Hematopoietic multipotent progenitor cell treated with erythropoietin and hydrocortisone succinate and interleukin-3 and kit ligand, for 8 days (in vitro differentiated cells): ENCODE measurements around the gene AK5.

Source experiments
- DNase-seq: peaks from one replicate; pipeline ENCODE4 v3.0.0-alpha.2; 2015

Gene AK5

GRCh38 chr1:77552626-77553025 is 270.8 kb downstream of the AK5 start:
- DNase-seq = no peak

GRCh38 chr1:77553568-77554291 is 271.9 kb downstream of the AK5 start:
- DNase-seq = no peak

- DNase-seq = no peak
These were observed 274.2 kb downstream of the AK5 start for GRCh38 chr1:77556045-77556444.

- no peak for DNase-seq
These were observed 275.2 kb downstream of the AK5 start for GRCh38 chr1:77557053-77557452.

- no peak for DNase-seq
These were observed 276.9 kb downstream of the AK5 start for GRCh38 chr1:77558591-77559164.

- DNase-seq = no peak
These were observed 278.9 kb downstream of the AK5 start for GRCh38 chr1:77560741-77561140.

GRCh38 chr1:77562596-77563150 is 280.9 kb downstream of the AK5 start:
- DNase-seq = no peak

- DNase-seq = no peak
These were observed 283.5 kb downstream of the AK5 start for GRCh38 chr1:77565321-77565720.

- no peak for DNase-seq
These were observed 289.8 kb downstream of the AK5 start for GRCh38 chr1:77571642-77572041.

- no peak for DNase-seq
These were observed 297.7 kb downstream of the AK5 start for GRCh38 chr1:77579547-77579946.

- no peak for DNase-seq
These were observed 301.1 kb downstream of the AK5 start for GRCh38 chr1:77582905-77583304.

GRCh38 chr1:77583483-77583882 is 301.7 kb downstream of the AK5 start:
- DNase-seq = no peak

- no peak for DNase-seq
These were observed 303.1 kb downstream of the AK5 start for GRCh38 chr1:77584884-77585283.

GRCh38 chr1:77585610-77586314 is 303.9 kb downstream of the AK5 start:
- DNase-seq = no peak

- DNase-seq = no peak
These were observed 307.4 kb downstream of the AK5 start for GRCh38 chr1:77589231-77589630.

- peak; percentile 14 for DNase-seq
These were observed 308.8 kb downstream of the AK5 start for GRCh38 chr1:77590651-77591050.

GRCh38 chr1:77592906-77593305 is 311.1 kb downstream of the AK5 start:
- no peak for DNase-seq

- no peak for DNase-seq
These were observed 312.7 kb downstream of the AK5 start for GRCh38 chr1:77594366-77595112.

- no peak for DNase-seq
These were observed 315.5 kb downstream of the AK5 start for GRCh38 chr1:77597310-77597709.

- peak; percentile 92 for DNase-seq
These were observed 323.6 kb downstream of the AK5 start for GRCh38 chr1:77605246-77606026.

GRCh38 chr1:77608893-77609292 is 327.1 kb downstream of the AK5 start:
- DNase-seq = no peak
